Neuron (in vitro differentiated cells): ENCODE data around the gene SNAP25.

Experiments
- H2AFZ ChIP-seq: one replicate; pipeline ENCODE4 v1.6.1; 2013; ENCODE audit warnings: low read depth, mild to moderate bottlenecking, inconsistent platforms, low read length, moderate library complexity
- H3K27me3 ChIP-seq: one replicate; pipeline ENCODE4 v1.6.1; 2013; ENCODE audit warnings: low read length; ENCODE audit not compliant: insufficient read depth
- H3K36me3 ChIP-seq: one replicate; pipeline ENCODE4 v1.6.1; 2013; ENCODE audit warnings: low read length; ENCODE audit not compliant: insufficient read depth
- H3K4me1 ChIP-seq: one replicate; pipeline ENCODE4 v1.6.1; 2013; ENCODE audit warnings: low read length; ENCODE audit not compliant: insufficient read depth
- H3K4me3 ChIP-seq: 2 replicates; pipeline ENCODE4 v1.5.1; 2013; ENCODE audit warnings: mild to moderate bottlenecking, low read length, moderate library complexity
- H3K9me3 ChIP-seq: one replicate; pipeline ENCODE4 v1.6.1; 2013; ENCODE audit warnings: low read length

SNAP25 gene

DNA sequence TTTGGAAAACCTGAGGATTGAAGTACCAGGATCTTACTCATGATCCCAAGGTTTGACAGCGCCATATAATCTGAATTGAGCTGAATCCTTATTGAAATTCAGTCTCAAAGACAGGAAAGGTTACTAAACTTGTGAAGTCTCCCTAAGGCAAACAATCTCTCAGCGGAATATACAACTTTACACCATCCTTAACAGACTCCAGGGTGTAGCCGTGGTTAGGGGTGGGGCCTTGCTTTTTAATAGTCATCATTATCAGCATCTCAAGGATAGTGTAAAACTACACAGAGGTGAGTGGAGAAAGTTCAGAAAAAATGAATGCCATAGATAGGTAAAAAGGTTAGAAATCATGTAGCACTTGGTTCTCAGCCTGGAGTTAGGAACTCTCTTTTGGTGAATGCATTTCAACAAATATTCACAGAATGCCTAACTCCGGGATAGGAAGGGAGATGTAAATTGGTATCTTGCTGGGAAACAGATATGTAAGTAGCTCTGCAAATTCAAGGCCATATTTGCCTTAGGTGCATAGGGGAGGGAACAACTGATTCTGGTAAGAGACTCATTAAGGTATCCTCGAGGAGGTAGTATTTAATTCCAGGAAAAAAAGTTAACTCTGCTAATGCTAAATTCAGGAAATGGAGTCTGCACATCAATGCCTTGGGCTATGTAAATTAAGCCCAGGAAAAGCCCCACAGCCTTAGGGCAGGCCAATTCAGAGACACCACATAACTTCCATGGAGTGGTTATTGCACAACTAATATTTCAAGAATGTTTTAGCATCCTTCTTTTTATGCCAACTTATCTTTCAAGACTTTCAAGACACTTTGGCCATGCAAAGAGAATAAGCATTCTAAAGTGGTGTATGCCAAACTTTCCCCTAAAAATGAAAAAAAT is 61.6 kb downstream of the SNAP25 start:
- peak overlapping the region; percentile 40 for H2AFZ ChIP-seq
- H3K36me3 ChIP-seq: no peaks in the 10 kb centered on the region
- H3K9me3 ChIP-seq: no peaks in the 10 kb centered on the region
- no peaks in the 10 kb centered on the region for H3K4me1 ChIP-seq
- no peaks in the 10 kb centered on the region for H3K27me3 ChIP-seq
- H3K4me3 ChIP-seq: no peak overlapping the region

DNA sequence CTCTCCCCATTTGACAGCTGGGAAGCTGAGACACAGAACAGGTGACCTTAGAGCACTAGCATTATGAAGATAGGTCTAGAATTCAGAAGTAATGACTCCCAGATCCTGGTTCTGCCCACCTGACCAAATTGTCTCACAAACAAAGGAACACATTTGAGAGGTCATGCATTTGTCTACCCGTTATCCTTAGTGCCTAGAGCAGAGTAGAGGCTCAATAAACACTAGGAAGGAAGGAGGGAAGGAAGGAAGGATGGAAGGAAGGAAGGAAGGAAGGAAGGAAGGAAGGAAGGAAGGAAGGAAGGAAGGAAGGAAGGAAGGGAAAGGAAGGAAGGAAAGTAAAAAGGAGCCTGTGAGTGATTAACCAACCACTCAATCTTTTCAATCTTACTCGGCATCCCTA is 63.3 kb downstream of the SNAP25 start:
- Histone ChIP-seq H3K36me3 (no peaks in the 10 kb centered on the region), H3K27me3 (no peaks in the 10 kb centered on the region), H3K4me3 (no peak overlapping the region), H3K9me3 (no peaks in the 10 kb centered on the region), H3K4me1 (no peaks in the 10 kb centered on the region), H2AFZ (no peak overlapping the region)

DNA sequence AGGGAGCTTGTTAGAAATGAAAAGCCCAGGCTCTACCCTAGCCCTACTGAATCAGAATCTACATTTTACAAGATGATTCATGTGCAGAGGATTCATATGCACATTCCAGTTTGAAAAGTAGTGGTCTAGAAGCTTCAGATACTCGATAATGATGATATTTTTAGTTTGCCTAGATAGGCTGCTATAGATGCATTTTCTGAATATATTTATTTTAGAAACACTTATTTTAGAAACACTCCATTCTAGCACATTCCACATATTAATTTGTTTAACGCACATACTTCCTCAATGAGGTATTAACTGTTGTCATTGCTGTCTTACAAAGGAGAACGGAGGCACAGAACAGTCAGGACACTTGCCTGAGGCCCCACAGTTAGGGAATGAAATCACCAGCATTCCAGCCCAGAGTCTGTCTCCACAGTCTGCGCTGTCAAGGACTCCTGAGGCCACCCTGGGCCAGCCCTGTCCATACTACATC is 64.4 kb downstream of the SNAP25 start:
- Histone ChIP-seq H2AFZ (no peak overlapping the region), H3K36me3 (no peaks in the 10 kb centered on the region), H3K9me3 (no peaks in the 10 kb centered on the region), H3K4me3 (no peak overlapping the region), H3K27me3 (no peaks in the 10 kb centered on the region), H3K4me1 (no peaks in the 10 kb centered on the region)

DNA sequence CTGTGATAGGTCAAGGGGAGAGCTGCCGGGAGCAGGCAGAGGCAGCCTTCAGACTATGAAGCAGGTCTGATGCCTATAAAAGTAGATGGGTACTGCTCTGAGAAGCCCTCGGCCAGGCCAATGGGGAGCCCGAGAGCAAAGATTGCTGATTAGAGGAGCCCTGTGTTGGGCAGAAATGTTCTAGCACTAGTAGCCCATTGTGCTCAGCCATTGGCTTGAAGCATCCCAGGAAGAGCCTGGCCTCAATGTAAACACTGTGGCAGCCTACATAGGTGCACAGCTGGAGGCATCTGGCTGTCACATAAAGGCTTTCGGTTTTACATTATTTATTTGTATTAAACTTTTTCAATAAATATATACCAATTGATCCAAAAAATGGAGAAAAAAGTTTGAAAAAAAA is 67.7 kb downstream of the SNAP25 start:
- Histone ChIP-seq H2AFZ (no peak overlapping the region), H3K4me3 (no peak overlapping the region), H3K27me3 (no peaks in the 10 kb centered on the region), H3K36me3 (no peaks in the 10 kb centered on the region), H3K4me1 (peaks cover 3% of the 10 kb centered on the region), H3K9me3 (no peaks in the 10 kb centered on the region)

DNA sequence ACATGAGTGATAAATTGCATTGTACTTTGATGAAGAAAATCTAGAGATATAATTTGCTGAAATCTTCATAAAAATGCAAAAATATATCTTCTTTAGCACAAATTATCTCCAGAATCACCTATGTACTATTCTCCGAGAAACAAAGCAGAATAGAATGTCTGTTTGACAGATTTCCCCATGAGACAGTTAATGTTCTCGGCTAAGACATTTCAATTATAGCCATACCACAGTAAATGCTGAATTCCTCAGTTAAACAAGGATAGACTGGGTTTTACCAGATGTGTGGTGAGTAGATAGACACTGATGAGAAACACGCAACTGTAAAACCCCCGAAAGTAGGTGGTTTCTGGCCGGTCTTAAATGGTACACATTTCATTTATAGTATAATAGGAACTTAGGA is 69.8 kb downstream of the SNAP25 start:
- no peaks in the 10 kb centered on the region for H3K27me3 ChIP-seq
- no peak overlapping the region for H3K4me3 ChIP-seq
- H2AFZ ChIP-seq: no peak overlapping the region
- no peaks in the 10 kb centered on the region for H3K36me3 ChIP-seq
- H3K4me1 ChIP-seq: peaks cover 17% of the 10 kb centered on the region
- H3K9me3 ChIP-seq: no peaks in the 10 kb centered on the region

DNA sequence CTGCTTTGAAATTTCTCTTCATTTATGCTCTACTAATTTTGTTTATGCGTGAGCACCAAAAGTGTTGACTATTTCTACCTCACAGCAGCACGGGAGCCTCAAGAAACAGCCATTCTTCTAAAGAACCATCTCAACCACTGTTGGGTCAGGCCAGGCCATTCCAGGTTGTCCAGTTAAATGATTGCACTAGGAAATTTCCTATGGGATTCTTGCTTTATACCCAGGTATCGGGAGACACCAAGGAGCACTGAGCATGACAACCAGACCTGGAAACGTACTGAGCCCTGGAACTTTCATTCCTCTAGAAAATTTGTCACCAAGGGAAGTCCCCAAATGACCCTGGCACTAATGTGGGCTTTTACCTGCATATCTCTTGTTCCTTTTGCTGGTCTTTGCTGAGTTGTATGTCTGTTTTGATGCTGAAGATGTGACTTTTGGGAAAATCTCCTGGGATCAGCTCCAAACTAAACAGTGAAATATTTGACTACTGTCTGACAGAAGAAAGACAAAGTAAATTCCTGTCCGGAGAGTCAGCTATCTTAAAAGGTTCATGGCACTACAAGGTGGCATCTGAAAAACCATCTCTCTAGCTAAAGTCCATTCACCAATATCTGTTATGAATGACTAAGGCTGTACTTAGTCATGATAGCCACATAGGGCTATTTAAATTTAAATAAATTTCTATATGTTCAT is 70.5 kb downstream of the SNAP25 start:
- Histone ChIP-seq H2AFZ (no peak overlapping the region), H3K36me3 (no peaks in the 10 kb centered on the region), H3K4me1 (peaks cover 17% of the 10 kb centered on the region), H3K4me3 (no peak overlapping the region), H3K9me3 (no peaks in the 10 kb centered on the region), H3K27me3 (no peaks in the 10 kb centered on the region)

DNA sequence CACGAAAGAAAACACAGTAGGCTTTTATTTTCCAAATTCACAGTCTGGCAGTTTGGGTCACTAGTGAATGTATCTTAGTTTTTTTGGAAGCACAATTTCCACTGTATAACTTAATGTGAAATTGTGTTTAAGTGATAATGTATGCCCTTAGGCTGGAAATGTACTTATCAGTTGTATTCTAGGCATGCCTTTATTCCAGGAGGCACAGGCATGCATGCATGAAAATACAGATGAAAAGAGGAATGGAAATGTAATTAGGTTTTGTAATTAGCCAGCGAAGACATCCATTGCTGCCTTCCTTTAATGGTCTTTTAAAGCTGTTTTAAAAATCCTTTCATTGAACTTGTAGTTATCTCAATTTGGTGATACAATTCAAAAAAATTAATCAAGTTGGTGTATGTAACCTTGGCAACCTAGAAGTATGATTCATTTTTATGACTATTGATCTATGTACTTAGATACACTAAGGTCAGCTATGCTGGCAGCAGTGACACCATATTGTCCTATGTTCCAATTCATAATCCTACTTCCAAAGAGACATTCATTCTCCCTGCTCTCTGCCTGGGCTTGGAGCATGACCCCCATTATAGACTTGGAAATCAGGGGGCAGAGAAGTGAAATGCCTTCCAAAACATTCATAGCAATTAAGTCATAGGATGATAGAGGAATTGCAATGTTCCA is 73.1 kb downstream of the SNAP25 start:
- H3K4me3 ChIP-seq: no peak overlapping the region
- H3K36me3 ChIP-seq: no peaks in the 10 kb centered on the region
- no peaks in the 10 kb centered on the region for H3K27me3 ChIP-seq
- H2AFZ ChIP-seq: no peak overlapping the region
- H3K9me3 ChIP-seq: no peaks in the 10 kb centered on the region
- H3K4me1 ChIP-seq: peaks cover 17% of the 10 kb centered on the region

DNA sequence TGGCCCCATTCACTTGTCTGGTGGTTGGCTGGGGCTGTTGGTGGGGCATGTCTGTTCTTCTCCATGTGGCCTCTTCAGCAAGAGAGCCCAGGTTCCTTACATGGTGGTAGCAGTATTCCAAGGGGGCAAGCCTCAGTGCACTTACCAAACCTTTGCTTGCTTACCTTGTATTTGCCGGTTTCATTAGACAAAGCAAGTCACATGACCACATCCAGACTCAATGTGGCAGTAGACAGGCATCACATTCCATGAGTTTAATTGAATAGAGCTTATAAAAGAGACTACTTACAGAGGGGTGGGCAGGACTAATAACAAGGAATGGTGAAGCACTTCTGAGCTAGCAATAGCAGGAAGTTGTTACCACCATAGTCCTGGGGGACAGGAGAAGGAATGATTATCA is 78.6 kb downstream of the SNAP25 start:
- peaks cover 2% of the 10 kb centered on the region for H3K9me3 ChIP-seq
- H3K36me3 ChIP-seq: no peaks in the 10 kb centered on the region
- peaks cover 17% of the 10 kb centered on the region for H3K4me1 ChIP-seq
- H2AFZ ChIP-seq: no peak overlapping the region
- no peaks in the 10 kb centered on the region for H3K27me3 ChIP-seq
- no peak overlapping the region for H3K4me3 ChIP-seq

DNA sequence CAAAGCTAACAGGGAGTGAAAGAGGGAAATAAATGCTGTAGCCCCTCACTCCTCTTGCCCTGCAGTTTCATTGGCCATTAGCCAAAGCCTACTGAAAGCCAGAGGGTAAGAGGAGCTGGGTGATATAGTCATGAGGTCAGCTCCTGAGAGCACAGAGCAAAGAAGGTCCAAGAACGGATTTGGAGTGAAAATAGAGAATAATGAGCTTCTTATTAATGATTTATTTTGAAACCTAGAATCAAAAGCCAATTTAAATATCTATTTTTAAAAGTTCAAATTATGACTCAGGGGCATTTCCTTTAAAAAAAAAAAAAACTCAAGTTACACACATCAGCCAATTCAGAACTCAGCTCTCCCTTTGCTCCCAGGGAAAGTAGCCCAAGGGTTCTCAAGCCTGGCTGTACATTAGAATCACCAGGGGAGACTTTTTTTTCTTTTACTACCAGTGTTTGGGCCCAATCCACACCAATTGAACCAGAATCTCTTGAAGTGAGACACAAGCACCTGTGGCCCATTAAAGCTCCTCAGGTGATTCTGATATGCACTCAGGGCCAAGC is 79.1 kb downstream of the SNAP25 start:
- Histone ChIP-seq H3K9me3 (peaks cover 2% of the 10 kb centered on the region), H3K27me3 (no peaks in the 10 kb centered on the region), H3K4me3 (no peak overlapping the region), H3K36me3 (no peaks in the 10 kb centered on the region), H3K4me1 (peaks cover 12% of the 10 kb centered on the region), H2AFZ (no peak overlapping the region)

DNA sequence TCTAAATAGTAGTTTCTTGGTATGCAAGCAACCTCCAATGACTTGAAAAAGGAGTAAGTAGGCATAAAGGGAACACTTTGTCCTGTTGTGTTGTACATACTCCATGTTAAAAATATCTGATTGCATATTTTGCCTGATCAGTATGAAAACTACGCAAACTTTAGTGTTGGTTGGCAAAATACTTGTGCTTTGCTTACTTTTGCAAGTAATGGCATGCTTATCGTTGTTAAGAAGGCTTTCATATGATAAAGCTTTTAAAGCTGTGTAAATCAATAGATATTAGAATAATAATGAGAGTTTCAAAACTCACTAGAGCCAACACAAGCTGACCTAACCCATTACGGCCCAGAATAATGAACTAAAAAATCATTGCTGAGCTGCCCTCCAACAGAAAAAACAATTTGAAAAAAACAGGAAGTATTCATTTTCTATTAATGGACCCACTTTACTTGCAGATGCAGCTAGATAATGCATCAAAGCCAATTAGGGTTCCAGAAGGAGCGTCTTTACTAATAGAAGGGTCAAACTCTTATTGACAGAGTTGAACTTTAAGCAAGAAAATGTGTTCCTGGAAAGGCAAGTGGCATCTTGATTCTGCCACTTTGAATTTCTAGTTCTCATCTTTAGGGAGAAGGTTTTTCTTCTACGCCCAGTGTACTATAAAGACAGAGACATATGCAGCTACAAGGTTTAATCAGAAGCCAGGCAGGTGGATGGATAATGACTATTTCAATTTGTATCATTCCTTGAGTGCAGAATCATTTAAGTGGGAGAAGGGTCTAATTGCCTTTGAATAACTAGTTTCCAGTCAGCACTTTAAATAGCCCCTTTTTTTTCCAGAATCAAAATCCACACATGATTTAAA is 82.2 kb downstream of the SNAP25 start:
- Histone ChIP-seq H3K4me1 (peaks cover 12% of the 10 kb centered on the region), H3K4me3 (no peak overlapping the region), H3K27me3 (no peaks in the 10 kb centered on the region)

DNA sequence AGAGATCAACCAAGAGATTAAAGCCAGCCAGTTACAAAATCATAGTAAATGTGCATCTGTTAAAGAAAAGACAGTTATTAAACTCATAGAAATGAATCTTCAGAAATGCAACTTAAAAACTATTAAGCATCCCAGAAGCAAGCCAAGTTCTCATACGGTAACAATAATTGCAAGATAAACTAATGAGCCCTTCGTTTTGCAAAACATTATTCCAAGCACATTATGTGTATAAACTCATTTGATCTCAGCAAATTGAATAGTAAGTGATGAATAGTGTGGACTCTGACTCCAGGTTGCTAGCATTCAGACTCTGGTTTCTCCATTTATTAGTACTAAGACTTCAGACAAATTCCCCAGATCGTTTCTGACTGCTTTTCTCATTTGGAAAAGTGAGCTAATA is 85.2 kb downstream of the SNAP25 start:
- Histone ChIP-seq H3K36me3 (no peaks in the 10 kb centered on the region), H3K4me1 (peaks cover 20% of the 10 kb centered on the region), H3K4me3 (no peak overlapping the region), H3K9me3 (peaks cover 2% of the 10 kb centered on the region), H3K27me3 (no peaks in the 10 kb centered on the region), H2AFZ (no peak overlapping the region)

More for the DNA sequence above, 82.2 kb downstream of the SNAP25 start:
- H3K9me3 ChIP-seq: peaks cover 2% of the 10 kb centered on the region
- H3K36me3 ChIP-seq: no peaks in the 10 kb centered on the region
- no peak overlapping the region for H2AFZ ChIP-seq

DNA sequence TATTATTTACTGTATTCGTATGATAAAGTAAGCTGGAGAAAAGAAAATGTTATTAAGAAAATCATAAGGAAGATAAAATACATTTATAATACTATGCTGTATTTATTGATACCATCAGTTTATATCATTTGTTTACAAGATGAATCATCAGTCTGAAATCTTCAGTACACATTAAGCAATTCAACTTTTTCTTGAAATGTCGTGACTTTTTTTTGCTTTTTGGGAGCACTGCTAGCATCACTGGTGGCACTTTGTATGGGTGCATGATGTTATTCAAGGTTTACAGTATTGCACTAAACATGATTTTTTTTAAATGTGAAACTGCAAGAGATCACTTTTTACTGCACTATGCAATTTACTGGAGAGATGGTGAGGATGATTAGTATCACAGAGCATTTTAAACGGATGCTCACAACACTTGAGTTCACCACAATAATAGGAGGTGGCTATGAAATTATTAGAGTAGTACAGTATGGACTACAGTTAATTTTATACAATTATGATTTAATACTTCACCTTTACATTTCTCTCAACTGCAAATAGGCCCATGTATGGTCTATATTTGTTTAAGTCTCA is 85.9 kb downstream of the SNAP25 start:
- Histone ChIP-seq H2AFZ (no peak overlapping the region), H3K36me3 (no peaks in the 10 kb centered on the region), H3K9me3 (no peaks in the 10 kb centered on the region), H3K4me3 (no peak overlapping the region), H3K4me1 (peaks cover 20% of the 10 kb centered on the region), H3K27me3 (no peaks in the 10 kb centered on the region)
